CD4-positive, alpha-beta T cell (primary cell): ENCODE measurements around the gene BACE1. TPM values are rescaled to one million over a fixed set of nuclear protein-coding genes. Genes with fewer than 3 reads are reported as not detected.
"Not testable (repeated sequence)": the region's sequence is repeated elsewhere in the genome, so short reads cannot be mapped to it uniquely, and the experiment has no call there.

Experiments used
- ATAC-seq: fragments of 200-7000 bp; cut with Tn5 transposase; one replicate; pipeline ENCODE4 v1.10.0; 2022; ENCODE audit warnings: mild to moderate bottlenecking; ENCODE audit not compliant: poor library complexity
- CTCF ChIA-PET: fragments of 350-600 bp; sonication (Branson Sonifier 250); formaldehyde crosslinking; loops from one replicate; lab custom pipeline; 2021; ENCODE audit warnings: antibody characterized with exemption, inconsistent platforms; lab: Charles Lee
- POLR2A ChIA-PET: fragments of 350-600 bp; sonication (Branson Sonifier 250); formaldehyde crosslinking; loops from one replicate; lab custom pipeline; 2021; ENCODE audit warnings: antibody characterized with exemption, inconsistent platforms; lab: Charles Lee
- DNase-seq, 14 experiments: peaks; one replicate each; pipeline ENCODE4 v3.0.0-alpha.2; 2013 to 2020; ENCODE audit warnings: mixed read lengths in 2 of 14
- H3K27ac ChIP-seq, 2 donors: one replicate each; pipeline versions ENCODE4 v1.5.1 to v1.7.0; 2013; ENCODE audit warnings: low read length in 2 of 2, low read depth in 1 of 2, mild to moderate bottlenecking in 1 of 2
- H3K27me3 ChIP-seq, 2 experiments: 1 replicate in 1 of 2; 2 replicates in 1 of 2; pipeline versions ENCODE4 v1.6.1 to v1.7.0; 2013; ENCODE audit warnings: low read length in 2 of 2, control low read depth in 1 of 2, mild to moderate bottlenecking in 1 of 2, moderate library complexity in 1 of 2; ENCODE audit not compliant: insufficient read depth in 2 of 2, control insufficient read depth in 1 of 2
- H3K36me3 ChIP-seq: one replicate; pipeline ENCODE4 v1.6.1; 2013; ENCODE audit warnings: low read length, control low read depth; ENCODE audit not compliant: insufficient read depth
- H3K4me1 ChIP-seq: one replicate; pipeline ENCODE4 v1.6.1; 2013; ENCODE audit warnings: low read length, control low read depth; ENCODE audit not compliant: insufficient read depth
- H3K4me3 ChIP-seq: one replicate; pipeline ENCODE4 v1.5.1; 2013; ENCODE audit warnings: mild to moderate bottlenecking, low read length, moderate library complexity
- H3K9me3 ChIP-seq, 2 experiments: 1 replicate in 1 of 2; 2 replicates in 1 of 2; pipeline versions ENCODE4 v1.6.1 to v1.7.0; 2013; ENCODE audit warnings: low read length in 2 of 2, mild to moderate bottlenecking in 2 of 2, control low read depth in 1 of 2, moderate library complexity in 1 of 2; ENCODE audit not compliant: control insufficient read depth in 1 of 2, insufficient read depth in 1 of 2
- H3K27ac Mint-ChIP-seq: one replicate; pipeline ENCODE4 v1.8.0; 2020; ENCODE audit warnings: mixed read lengths
- H3K27me3 Mint-ChIP-seq: one replicate; pipeline ENCODE4 v1.8.0; 2021; ENCODE audit warnings: mixed read lengths
- H3K36me3 Mint-ChIP-seq: one replicate; pipeline ENCODE4 v1.8.0; 2021; ENCODE audit warnings: low read depth, mixed read lengths
- H3K4me1 Mint-ChIP-seq: one replicate; pipeline ENCODE4 v1.8.0; 2021; ENCODE audit warnings: low read depth, mixed read lengths
- H3K4me3 Mint-ChIP-seq: one replicate; pipeline ENCODE4 v1.8.0; 2020; ENCODE audit warnings: mild to moderate bottlenecking, mixed read lengths
- H3K9me3 Mint-ChIP-seq: one replicate; pipeline ENCODE4 v1.8.0; 2020; ENCODE audit warnings: mixed read lengths
- CTCF ChIP-seq: fragments of 200-600 bp; IDR thresholded peaks from one replicate; pipeline ENCODE4 v1.8.0; 2022; ENCODE audit warnings: antibody characterized with exemption, mild to moderate bottlenecking
- intact Hi-C, 2 experiments: fragments of 100-400 bp; cut with DNase I in 1 of 2; cut with micrococcal nuclease in 1 of 2; formaldehyde crosslinking; loops; one replicate each; pipeline versions ENCODE4 v1.15.1 to v1.9.0; 2023 to 2025; cut with DNase I, micrococcal nuclease
- total RNA-seq, 174 experiments: library from RNA in 2 of 174; stranded (reverse) in 2 of 174; gene quantifications; one replicate each; pipeline ENCODE4 v1.2.3 and lab custom pipeline; 2021 to 2026

Gene BACE1
- total RNA-seq, 2 experiments from 2014 or later, result 0.38 to 0.59 TPM

- H3K9me3 ChIP-seq, result no peaks in the 10 kb centered on the region
- POLR2A ChIA-PET, result no interaction called here
- TF ChIP-seq CTCF, result no peak
- H3K36me3 ChIP-seq, result peaks cover 4% of the 10 kb centered on the region
- Mint-ChIP-seq H3K4me3 (no peak overlapping the region), H3K36me3 (peaks cover 46% of the 10 kb centered on the region), H3K4me1 (no peaks in the 10 kb centered on the region), H3K27me3 (no peaks in the 10 kb centered on the region), H3K9me3 (no peaks in the 10 kb centered on the region), H3K27ac (no peak overlapping the region)
- no peak for ATAC-seq
- no peaks in the 10 kb centered on the region for H3K4me1 ChIP-seq
- DNase-seq, result no peak
- intact Hi-C loops, result loop anchor here in 1 of 2 experiments (1.0 kb wide), 1 partner anchor 22 kb away; no protein-coding TSS in a partner anchor
- CTCF ChIA-PET, result interaction anchor here (0.6 kb wide), 1 partner anchor 171 kb away, joined by 3 read pairs; no protein-coding TSS in a partner anchor
- no peaks in the 10 kb centered on the region for H3K27me3 ChIP-seq
- H3K4me3 ChIP-seq, result no peak overlapping the region
- H3K27ac ChIP-seq, result no peak overlapping the region
Measured at GRCh38 chr11:117265745-117266144, 50.3 kb downstream of the BACE1 start.

- H3K4me1 Mint-ChIP-seq, ATAC-seq, CTCF ChIA-PET: not testable (repeated sequence)
Measured at GRCh38 chr11:117264624-117265323, 51.3 kb downstream of the BACE1 start.

GRCh38 chr11:117259417-117259816 is 56.6 kb downstream of the BACE1 start:
- no peaks in the 10 kb centered on the region for H3K27me3 ChIP-seq
- no peak overlapping the region for H3K4me3 ChIP-seq
- no peak overlapping the region for H3K4me3 Mint-ChIP-seq
- intact Hi-C loops, result no loop called here
- POLR2A ChIA-PET, result no interaction called here
- H3K36me3 ChIP-seq, result peaks cover 11% of the 10 kb centered on the region
- CTCF ChIA-PET, result no interaction called here
- no peaks in the 10 kb centered on the region for H3K9me3 Mint-ChIP-seq
- DNase-seq (no peak), ATAC-seq (no peak)
- no peaks in the 10 kb centered on the region for H3K9me3 ChIP-seq
- TF ChIP-seq CTCF, result no peak
- H3K4me1 ChIP-seq, result no peaks in the 10 kb centered on the region
- H3K27ac ChIP-seq, result no peak overlapping the region
- H3K36me3 Mint-ChIP-seq, result peaks cover 56% of the 10 kb centered on the region
- H3K27ac Mint-ChIP-seq, result no peak overlapping the region
- H3K27me3 Mint-ChIP-seq, result no peaks in the 10 kb centered on the region
- peaks cover 5% of the 10 kb centered on the region for H3K4me1 Mint-ChIP-seq

More at GRCh38 chr11:117264624-117265323, 51.3 kb downstream of the BACE1 start:
- H3K4me3 ChIP-seq, DNase-seq, H3K27ac Mint-ChIP-seq, H3K4me1 ChIP-seq, H3K27me3 ChIP-seq, H3K4me3 Mint-ChIP-seq, H3K27ac ChIP-seq, H3K36me3 ChIP-seq, H3K9me3 Mint-ChIP-seq, H3K9me3 ChIP-seq, H3K27me3 Mint-ChIP-seq, POLR2A ChIA-PET, intact Hi-C loops: not testable (repeated sequence)
- H3K36me3 Mint-ChIP-seq, result peaks cover 52% of the 10 kb centered on the region
